ENCODE measurements around the gene HSD11B1L.

- TF ChIP-seq, protein P1, sequence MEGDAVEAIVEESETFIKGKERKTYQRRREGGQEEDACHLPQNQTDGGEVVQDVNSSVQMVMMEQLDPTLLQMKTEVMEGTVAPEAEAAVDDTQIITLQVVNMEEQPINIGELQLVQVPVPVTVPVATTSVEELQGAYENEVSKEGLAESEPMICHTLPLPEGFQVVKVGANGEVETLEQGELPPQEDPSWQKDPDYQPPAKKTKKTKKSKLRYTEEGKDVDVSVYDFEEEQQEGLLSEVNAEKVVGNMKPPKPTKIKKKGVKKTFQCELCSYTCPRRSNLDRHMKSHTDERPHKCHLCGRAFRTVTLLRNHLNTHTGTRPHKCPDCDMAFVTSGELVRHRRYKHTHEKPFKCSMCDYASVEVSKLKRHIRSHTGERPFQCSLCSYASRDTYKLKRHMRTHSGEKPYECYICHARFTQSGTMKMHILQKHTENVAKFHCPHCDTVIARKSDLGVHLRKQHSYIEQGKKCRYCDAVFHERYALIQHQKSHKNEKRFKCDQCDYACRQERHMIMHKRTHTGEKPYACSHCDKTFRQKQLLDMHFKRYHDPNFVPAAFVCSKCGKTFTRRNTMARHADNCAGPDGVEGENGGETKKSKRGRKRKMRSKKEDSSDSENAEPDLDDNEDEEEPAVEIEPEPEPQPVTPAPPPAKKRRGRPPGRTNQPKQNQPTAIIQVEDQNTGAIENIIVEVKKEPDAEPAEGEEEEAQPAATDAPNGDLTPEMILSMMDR (IDR thresholded peaks at IDR 0.05): no peak
- no peak for TF ChIP-seq POLR2A (IDR thresholded peaks at IDR 0.05)
These were observed 37.3 kb downstream of the HSD11B1L start for GRCh38 chr19:5718037-5718578.
